ENCODE measurements around the gene WIF1.

The WIF1 gene

DNA sequence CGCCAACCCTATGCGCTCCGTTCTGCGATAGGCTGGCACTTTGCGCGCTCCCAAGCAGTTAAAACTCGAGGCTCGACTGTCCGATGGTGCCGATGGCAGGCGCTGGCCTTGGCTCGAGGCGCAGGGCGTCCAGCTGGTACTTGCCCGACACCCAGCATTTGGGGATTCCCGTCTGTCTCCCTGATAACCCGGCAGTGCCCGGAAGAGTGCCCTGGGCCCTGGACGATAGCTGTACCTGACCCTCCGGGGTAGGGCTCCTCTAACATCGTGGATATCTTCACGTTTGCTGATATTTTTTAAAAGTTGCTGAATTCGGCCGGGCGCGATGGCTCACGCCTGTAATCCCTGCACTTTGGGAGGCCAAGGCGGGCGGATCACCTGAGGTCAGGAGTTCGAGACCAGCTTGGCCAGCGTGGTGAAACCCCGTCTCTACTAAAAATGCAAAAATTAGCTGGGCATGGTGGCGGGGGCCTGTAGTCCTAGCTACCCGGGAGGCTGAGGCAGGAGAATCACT is 908 bp upstream of the WIF1 start:
- DNase-seq: no peak

DNA sequence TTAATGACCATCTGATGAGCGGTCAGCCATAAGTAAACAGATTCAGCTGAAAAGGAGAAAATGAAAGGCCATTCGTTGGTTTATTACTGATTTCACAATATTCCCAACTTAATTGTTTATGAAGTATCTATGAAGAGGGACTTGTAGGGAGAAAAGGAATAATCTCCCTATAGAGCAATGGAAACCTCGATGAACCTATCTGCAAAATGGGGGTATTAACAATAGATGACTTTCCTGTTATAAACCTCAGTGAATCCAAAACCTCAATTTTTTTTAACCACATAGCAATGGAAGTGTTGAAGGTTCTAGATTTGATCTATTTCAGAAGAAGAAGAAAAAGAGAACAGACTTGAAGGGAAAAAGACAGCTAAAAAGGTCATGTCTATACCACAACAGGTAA is 2.0 kb downstream of the WIF1 start:
- DNase-seq: no peak

DNA sequence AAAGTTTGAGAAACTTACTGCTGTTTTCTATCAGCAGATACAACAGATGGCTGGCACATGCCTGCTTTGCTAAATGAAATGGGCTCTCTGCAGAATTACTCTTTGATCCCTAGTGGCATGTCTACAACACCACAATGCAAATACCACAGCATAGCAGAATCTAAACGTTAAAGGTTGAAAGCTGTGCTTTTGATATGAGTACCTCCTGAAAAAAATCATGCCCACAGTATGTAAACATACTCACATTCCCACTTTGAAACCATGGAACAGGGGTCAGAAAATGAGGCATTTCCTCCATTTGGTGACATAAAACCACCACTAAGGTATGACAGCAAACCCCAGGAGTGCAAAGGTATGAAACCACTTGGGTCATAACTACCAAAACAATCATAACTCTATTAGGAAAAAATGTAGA is 7.5 kb downstream of the WIF1 start:
- no peak for DNase-seq

DNA sequence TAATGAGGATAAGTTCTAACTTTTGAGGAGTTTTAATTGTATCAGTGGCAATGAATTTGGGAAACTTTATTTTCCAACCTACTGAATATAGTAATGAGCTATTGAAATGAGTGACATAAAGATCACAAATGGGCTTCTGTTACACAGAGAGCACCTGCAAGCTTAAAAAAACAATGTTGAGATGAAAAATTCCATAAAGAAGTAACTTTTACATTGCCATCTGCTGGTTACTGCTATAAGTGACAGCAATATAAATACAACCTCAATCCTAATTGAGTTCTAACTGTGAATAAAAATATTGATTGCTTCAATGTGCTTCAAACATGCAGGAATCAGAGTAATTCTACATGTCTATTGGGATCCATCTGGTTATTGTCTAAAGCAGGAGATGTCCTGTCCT is 14.2 kb downstream of the WIF1 start:
- no peak for DNase-seq

DNA sequence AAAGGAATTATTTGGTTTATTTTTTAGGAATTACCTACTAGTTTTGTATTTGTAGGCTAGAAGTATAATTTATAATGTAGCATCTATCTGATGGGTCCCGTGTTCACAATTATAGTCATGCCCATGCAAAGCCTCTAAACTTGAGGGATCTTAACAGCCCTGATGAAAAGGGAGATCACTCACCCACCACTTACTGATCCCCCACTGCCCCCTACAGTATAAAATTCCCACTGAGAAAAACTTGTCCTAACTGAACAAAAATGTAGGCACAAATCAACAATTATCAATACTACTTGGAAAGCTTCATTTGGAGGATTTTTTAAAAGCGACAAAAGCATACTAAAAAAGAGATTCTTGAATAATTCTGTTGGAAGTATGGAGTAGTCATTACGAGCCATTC is 21.0 kb downstream of the WIF1 start:
- no peak for DNase-seq

DNA sequence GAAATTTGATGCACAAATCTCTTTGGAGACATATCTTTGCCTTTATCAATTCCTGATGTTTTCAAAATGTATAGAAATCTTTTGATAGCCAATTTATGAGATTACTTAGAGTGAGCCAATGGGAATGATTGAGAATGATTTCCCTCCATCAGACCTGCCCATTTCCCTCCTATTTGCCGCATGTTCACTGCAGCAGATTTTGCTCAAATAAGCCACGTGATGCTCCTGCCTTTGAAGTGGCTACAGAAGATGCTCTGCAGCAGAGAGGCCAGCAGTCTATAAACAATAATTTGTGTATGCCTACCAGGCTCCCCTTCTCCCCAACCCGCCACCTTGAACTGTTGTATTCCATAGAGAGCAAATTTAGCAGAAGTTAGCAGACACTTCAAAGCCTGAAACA is 21.9 kb downstream of the WIF1 start:
- DNase-seq: no peak

DNA sequence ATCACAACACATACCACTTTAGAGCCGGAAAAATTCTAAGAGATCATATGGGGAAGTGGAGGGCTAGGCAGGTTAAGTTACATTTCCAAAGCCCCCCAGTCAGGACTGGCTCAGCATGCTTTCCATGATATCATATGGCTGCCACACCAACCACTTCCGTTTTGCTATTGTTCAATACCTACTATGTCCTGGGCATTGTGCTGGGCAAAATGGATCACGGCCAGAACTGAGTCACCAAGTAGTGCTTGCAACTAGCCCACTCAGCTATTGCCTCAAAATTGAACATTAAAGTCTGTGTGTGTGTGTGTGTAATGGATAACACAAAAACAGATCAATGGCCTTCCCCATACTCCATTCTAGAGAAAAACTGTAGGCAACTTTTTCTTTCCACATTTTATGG is 22.7 kb downstream of the WIF1 start:
- DNase-seq: no peak

DNA sequence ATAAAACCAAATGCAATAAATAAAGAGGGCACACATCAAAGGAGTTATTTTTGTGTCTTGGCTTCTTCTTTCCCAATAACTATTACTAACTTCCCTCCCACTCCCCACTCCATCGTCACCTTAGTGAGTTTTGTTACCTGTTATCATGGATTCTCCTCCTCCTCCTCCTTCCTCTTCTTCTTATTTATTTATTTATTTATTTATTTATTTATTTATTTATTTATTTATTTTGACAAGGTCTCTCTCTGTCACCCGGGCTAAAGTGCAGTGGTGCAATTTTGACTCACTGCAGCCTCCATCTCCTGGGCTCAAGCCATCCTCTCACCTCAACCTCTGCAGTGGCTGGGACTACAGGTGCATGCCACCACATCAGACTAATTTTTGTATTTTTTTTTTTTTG is 26.4 kb downstream of the WIF1 start:
- DNase-seq: no peak

DNA sequence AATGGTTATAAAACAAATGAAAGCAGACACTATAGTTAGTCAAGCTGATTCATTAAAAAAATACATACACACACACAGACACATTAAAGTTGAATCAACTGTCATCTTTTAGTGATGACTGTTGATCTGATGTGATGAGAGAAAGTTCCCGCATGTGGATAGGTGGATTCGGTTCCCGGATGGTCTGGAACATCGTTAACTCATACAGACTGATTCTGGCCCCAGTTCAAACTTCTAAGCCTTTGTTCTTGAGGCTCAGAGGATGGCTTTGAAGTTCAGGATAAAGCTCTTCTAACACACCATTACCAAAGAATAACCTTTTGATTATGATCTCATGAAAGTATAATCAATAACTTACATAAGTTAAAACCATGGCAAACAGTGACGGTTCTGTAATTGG is 27.5 kb downstream of the WIF1 start:
- no peak for DNase-seq

DNA sequence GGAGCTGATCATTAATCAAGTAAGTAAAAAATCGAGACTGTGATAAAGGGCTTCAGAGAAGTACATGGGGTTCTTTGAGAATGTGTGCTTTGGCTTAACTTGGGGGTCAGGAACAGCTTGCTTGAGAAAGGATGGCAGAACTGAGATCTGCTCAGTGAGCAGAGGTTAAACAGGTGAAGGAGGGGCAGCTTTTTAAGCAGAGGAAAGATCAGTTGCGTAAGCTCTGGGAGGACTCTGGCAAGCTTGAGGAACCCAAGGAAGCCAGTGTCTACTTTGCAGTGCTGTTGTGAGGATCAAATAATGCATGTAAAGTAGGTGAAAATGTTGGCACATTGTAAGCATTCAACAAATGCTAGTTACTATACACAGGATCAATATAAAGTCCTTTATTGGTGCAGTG is 30.6 kb downstream of the WIF1 start:
- DNase-seq: no peak

DNA sequence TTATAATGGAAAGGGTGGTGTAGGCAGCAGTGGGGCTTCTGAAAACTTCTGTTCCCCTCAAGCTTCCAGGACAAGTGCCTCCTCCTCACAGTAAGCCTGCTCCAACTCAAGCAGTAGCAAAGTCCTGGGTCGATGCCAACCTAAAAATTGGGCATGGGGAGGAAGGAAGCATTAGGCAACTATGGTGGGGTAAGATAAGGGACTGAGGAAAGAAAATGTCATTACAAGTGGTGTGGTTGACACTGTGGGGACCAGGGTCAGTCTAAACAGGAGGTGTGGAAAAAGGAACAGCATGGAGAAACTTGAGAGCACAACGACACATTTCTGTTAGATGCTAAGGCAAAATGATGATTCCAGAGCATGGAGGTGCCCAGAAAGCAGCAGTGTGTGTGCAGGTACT is 34.9 kb downstream of the WIF1 start:
- DNase-seq: no peak

DNA sequence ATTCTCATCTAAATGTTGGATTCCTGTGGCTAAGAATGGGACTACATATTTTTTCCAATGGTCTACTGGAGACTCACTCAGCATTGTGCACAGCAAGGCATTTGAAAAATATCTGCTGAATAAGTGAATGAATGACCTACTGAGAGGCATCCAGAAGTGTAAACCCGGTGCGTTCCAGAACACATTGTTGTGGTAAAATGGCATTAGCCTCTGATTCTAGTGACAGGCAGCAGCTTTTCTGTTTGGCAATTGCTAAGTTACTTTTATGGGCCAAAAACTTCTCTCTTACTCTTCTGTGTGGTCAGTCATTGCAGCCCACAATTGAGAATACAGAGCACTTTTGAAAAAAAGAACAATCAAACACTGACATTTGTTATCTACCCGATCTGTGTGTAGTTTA is 36.5 kb downstream of the WIF1 start:
- DNase-seq: no peak

DNA sequence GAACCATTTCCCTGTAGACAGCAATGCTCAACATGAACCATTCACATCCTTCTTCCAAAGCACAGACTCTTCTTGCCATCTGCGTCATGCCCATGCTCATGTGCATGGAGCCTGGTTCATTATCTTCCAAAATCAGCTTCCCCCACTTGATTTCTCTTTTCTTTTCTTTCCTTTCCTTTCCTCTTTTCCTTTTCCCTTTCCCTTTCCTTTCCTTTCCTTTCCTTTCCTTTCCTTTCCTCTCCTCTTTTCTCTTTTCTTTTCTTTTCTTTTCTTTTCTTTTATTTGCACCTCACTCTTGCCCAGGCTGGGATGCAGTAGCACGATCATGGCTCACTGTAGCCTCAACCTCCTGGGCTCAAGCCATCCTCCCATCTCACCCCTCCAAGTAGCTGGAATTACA is 37.5 kb downstream of the WIF1 start:
- DNase-seq: no peak

DNA sequence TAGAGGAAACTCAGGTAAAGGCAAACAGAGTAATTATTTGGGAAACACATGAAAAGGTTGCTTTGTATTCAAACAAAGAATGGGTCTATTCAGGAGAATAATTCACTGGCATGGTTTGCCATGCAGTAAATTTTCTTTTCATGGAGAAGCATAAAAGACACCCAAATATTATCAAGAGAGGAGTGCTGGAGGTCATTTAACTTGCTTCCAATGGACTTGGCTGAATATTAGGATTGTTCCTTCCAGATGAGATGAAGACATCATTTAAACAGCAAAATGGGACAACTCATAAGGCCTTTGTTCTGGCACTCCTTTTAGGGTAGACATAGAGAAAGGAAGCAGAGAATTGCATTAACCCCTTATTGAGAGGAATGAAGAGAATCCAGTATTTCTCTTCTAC is 38.7 kb downstream of the WIF1 start:
- DNase-seq: no peak

DNA sequence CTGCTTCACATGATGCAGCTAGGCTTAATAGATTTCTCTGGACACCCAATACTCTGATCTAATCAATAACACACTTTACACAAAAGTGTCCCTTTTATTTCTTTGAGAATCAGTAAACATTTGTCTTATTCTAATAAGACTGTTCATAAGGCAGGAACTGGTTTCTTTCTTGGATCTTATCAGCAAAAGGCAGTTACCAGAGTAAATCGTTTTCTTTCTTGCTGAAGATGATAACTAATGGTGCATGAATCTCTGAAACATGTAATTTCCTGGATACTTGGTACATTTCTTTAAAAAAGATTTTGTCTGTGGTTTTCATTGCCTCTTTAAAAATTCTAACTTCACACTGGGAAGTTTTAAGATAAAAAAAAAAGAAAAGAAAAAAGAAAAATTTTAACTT is 39.6 kb downstream of the WIF1 start:
- DNase-seq: no peak

DNA sequence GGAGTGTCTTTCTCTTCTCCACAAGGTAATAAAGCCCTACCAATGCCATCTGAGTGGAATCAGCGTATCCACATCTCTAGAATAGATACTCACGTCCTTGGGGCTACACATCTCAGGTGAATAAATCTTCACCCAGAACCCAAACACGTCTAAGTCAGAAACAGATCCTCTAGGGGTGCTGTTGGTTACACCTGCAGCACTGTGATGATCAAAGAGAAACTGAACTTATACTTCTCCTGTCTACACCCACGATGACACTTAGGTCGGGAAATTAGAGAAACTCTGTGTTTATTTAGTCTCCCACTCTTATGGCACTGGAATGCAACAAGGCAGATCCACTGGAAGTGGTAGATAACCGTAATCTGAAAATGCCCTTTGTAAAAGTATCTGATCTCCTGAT is 46.2 kb downstream of the WIF1 start:
- no peak for DNase-seq

DNA sequence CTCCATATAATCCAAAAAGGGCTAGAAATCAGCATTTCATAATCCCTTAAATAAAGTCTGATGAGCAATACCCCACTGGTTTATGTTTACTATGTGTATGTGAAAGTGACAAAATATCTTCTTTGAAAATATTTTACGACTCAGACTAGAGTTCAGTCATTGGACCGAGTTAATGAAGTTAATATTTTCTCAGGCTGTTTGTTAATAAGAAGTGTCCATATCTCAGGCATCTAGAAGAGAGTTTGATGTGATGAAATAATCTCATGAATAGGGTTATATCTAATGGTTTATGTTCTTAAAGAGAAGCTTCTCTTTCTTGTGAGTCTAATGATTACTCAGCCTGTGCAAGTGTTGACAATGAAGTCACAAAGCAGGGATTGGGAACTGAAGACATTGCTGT is 51.8 kb downstream of the WIF1 start:
- DNase-seq: no peak

DNA sequence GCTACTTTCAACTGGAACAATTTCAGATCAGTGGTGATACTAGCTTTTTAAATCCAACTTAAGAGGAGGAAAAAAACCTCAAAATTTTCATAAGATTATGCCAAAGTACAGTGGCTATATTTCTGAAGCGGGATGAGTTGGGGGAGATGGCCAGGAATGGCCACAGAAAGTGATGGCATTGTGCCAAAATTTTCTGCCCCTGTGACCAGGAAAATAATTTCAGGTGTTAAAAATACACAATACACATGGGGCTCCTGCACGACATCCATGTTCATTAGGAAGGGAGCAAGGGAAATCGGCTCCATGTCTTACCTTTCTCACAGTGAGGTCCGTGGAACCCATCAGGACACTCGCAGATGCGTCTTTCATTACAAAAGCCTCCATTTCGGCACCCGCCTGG is 53.7 kb downstream of the WIF1 start:
- no peak for DNase-seq

DNA sequence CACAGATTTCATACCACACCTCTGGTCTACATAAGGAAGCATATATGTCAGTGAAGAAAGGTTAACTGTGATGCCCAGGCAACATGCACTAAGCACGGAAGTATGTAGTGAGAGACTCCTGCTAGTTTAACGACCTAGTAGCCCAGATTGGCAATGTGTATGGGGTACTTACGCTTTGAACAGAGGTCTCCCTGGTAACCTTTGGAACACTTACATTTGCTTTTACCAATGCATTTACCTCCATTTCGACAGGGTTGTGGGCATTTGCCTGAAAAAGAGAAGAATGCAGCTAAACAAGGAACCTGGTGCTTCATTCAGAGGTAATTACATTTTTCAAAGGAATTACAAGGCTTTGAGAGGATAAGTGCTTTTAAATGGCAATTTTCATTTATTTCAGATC is 65.2 kb downstream of the WIF1 start:
- no peak for DNase-seq

DNA sequence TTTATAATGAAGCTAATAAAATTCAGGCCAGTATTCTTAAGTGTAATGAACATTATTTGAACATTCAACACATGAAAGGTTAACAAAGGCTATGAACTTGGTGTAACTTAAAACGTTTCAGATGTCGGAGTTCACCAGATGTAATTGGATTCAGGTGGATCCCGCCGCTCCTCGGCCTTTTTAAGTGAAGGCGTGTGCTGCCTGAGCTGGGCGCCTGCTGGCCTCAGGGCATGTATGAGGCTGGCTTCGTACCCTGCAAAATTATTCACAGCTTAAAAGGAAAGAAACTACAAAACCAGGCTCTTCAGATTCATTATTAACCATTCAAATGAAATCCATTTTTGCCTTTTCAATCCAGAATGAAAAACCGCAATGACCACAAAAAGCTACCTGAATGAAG is 69.9 kb downstream of the WIF1 start:
- no peak for DNase-seq

DNA sequence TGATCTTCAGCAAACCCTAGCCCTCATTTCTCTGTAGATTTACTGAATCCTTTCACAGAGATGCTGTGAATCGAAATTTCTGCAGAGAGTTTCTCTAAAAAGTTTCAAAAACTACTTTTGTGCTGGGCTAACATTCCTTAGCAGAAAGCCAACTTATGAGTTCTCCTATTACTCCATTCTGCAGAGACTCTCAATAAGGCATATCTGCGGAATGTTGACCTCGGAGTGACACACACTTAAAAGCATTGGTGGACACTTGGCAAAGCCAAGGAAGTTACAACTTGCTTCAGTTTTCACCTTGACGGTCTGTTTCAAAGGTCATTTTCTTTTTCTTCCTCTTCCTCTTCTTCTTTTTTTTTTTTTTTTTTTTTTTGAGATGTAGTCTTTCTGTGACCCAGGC is 75.8 kb downstream of the WIF1 start:
- no peak for DNase-seq

DNA sequence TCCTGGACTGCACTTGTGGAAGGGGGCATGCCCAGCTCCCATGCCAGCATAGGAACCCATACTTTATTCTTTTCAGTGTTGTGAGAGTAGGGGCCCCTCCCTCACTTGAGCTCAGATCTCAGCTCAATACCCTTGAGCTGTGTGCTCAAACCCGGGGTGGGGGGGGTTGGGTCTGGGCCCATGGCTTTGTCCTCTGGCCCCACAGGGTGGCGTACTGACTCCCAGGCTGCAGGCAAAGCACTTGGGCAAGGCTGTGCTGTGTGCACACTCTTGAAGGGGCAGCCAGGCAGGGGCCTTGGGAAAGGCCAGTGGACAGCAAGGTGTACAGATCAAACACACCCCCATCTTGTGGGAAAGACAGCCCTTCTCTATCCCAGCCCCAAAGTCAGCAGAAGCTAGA is 81.8 kb downstream of the WIF1 start:
- no peak for DNase-seq

DNA sequence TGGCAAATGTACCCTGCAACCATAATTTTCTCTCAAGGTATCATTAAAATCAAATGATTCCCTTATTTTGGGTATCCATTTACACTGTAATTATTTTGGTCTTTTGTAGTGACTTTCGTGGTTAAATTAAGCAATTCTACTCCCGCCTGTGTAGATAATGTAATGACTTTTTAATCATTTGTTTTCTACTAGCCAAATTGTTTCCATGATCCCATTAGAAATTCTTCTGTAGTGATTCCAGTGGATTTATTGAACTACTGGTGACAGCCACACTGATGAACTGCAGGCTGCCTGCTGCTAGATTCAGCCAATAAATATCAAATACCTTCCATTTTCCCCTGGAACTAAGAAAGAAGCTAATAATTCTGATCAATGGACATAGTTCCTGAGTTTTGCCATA is 96.0 kb downstream of the WIF1 start:
- no peak for DNase-seq

DNA sequence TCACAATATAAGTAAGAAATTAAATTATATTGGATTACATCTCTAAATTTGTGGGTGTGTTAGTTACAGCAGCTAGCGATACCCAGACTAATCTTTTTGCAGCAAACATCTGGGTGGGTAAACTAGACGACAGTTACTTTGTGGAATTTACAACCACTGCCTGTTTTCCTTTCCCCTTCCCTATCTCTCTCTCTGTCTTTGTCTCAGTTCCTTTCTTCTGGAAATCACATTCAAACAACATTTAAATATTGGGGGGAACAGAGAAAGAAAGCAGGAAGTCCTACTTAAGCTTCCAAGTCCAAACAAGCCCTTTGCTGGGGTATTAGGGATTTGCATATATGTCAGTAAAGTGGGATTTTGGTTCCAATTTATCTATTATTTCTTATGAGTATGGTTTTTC is 97.6 kb downstream of the WIF1 start:
- DNase-seq: no peak

DNA sequence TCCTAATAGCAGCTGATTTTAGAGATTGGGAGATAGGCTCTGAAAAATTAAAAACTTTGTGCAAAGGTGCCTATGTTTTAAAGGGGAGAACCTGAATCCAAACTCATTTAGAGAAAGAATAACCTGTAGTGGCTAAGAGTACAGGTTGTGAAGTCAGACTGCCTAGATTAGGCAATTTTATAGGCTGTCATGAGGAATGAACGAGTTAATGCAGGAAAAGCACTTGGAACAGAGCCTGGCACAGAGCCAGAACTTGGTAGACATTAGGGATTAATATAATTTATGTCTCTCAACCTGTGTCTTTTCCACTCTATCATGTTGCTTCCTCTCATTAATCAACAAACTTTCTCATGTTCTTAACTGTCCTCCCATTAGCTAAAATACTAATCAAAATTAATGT is 98.1 kb downstream of the WIF1 start:
- no peak for DNase-seq

DNA sequence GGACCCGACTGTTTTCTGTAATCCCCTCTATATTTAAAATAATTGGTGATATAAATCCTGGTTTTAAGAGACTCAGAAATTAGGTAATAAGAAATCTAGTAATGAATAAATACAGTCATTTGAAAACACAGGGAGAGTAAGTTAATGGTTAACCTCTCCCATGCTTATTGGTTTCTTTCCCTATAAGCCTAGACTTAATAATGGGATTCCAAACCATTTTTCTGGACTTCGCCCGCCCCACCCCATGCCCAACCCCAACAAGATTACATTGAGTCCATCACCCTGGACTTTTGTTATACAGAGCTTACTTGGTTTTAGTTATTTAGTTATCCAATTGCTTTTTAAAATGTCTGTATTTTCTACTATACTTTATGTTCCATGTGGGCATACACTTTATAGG is 98.7 kb downstream of the WIF1 start:
- DNase-seq: no peak
